ENCODE data around the gene CCDC69.
A peak's percentile ranks its signal among the peaks of the same experiment; 100 is the strongest.
"Not testable (repeated sequence)": the region's sequence is repeated elsewhere in the genome, so short reads cannot be mapped to it uniquely, and the experiment has no call there.

The CCDC69 gene

DNA sequence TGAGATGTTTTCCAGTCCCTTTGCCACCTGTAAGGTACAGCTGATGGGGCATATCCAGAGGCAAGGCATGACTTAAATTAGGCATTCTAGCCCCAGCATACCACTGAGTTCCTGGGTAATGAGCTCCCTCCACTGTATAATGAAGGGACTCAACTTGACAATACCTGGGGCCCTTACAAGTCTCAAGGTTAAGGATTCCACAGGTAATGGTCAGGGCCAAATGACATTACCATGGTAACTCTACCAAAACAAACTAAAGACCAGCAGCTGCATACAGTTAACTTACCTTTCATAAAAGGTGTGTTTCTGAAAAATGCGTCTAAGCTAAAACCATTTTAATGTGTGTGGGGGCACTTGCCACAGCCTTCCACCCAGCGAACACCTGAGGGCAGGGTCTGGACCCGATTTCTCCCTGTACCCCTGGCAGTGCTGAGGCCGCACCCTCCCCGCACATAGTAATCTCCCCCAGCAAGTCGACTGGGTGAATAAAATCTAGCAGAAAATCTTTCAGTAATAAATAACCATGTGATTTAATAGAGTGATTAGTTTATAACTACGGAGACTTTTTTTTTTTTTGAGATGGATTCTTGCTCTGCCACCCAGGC is 24.2 kb downstream of the CCDC69 start:
- no peak for DNase-seq (ENCODE audit: low read depth, low spot score)
- H3K27ac ChIP-seq: no peak overlapping the region

DNA sequence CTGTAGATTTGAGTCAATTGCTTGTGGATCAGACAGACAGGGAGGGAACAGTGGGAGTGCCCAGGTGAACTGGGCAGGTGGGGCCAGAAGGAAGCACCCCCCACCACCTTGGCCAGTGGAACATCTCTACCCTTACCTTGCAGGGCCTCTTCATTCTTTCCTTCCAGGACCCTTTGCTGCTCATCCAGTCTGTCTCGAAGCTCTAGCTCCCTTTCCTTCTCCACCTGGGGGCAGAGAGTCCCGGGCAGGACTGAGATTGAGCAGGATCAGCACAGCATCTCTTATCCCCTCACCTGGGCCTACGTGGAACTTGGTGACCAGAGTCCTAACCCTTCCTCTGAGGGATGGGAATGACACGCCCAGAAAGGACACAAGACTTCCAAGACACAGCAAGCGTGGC is 25.0 kb downstream of the CCDC69 start:
- H3K27ac ChIP-seq: no peak overlapping the region
- DNase-seq (ENCODE audit: low read depth, low spot score): no peak

DNA sequence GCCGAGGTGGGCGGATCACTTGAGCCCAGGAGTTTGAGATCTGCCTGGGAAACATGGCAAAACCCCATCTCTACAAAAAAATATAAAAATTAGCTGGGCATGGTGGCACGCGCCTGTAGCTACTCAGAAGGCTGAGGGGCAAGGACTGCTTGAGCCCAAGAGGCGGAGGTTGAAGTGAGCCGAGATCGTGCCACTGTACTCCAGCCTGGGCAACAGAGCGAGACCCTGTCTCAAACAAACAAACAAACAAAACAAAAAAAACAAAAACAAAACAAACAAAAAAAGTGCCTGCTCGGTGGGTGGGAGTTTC is 26.6 kb downstream of the CCDC69 start:
- DNase-seq (ENCODE audit: low read depth, low spot score); H3K27ac ChIP-seq: not testable (repeated sequence)

DNA sequence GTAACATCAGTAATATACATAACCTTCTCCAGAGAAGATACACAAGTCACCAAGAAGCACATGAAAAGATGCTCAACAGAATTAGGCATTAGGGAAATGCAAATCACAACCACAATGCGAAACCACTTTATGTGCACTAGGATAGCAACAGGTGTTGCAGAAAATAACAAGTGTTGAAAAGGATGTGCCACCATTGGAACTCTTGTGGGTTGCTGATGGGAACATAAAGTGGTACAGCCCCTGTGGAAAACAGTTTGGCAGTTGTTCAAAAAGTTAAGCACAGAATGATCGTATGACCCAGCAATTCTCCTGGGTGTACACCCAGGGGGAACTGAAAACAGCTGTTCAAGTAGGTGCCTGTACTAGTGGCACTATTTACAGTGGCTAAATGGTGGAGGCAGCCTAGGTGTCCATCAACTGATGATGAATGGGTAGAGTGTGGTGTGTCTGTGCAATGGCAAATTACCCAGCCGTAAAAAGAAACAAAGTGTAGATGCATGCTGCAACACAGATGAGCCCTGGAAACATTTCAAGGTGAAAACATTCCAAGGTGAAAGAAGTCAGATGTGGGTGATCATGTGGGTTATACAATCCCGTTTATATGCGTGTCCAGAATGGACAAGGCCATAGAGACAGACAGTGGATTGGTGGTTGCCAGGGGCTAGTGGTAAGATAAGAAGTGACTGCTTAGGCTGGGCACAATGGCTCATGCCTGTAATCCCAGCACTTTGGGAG is 27.2 kb downstream of the CCDC69 start:
- DNase-seq (ENCODE audit: low read depth, low spot score): no peak
- no peak overlapping the region for H3K27ac ChIP-seq

DNA sequence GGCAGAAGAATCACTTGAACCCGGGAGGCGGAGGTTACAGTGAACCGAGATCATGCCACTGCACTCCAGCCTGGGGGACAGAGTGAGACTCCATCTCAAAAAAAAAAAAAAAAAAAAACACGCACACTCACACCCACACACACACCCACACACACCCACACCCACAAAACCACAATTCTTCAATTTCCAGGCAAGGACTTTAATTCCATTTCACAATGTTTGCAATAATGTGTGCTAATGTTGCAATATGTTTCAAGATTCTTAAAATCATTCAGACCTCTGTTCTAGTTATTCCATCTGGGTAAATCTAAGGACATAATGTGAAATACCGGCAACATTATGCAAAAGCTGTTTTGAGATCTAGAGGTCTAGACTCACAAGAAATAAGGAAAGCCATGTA is 28.3 kb downstream of the CCDC69 start:
- no peak for DNase-seq (ENCODE audit: low read depth, low spot score)
- no peak overlapping the region for H3K27ac ChIP-seq

DNA sequence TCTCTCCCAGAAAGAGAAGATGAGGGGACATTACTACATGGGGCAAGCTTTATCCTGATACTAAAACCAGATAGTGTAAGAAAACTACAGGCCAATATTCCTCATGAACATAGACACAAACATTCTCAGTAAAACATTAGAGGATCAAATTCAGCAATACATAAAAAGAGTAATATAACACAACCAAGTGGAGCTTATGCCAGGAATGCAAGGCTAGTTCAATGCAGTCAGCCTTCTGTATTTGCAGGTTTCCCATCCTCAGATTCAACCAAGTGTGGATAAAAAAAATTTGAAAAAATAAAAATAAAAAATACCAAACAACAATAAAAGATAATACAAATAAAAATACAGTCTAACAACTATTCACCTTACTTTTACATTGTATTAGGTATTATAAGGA is 31.3 kb downstream of the CCDC69 start:
- DNase-seq (ENCODE audit: low read depth, low spot score): no peak
- H3K27ac ChIP-seq: no peak overlapping the region

DNA sequence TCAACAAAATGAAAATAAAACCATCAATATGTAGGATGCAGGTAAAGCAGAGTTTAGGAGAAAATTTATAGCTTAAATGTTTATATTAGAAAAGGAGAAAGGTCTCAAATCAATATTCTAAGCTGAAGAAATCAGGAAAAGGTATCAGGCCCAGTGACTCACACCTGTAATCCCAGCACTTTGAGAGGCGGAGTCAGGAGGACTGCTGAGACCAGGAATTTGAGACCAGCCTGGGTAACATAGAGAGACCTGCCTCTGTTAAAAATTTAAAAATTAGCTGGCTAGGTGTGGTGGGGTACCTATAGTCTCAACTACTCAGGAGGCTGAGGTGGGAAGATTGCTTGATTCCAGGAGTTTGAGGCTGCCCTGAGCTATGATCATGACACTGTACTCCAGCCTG is 32.2 kb downstream of the CCDC69 start:
- no peak for DNase-seq (ENCODE audit: low read depth, low spot score)
- H3K27ac ChIP-seq: no peak overlapping the region

DNA sequence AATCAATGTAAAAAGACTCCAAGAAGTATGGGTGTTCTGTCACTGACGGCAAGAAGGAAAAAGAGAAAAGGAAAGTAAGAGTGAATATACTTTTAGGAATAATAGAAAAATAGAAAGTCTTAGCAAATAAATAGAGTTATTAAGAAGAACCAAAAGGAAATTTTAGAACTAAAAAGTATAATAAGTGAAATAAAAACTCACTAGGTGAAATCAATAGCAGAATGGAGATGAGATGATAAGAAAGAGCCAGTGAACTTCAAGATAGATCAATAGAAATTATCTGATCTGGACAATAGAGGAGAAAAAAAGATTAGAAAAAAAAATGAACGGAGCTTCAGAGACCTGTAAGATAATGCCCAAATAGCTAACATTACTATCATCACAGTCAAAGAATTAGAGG is 34.7 kb downstream of the CCDC69 start:
- no peak overlapping the region for H3K27ac ChIP-seq
- DNase-seq (ENCODE audit: low read depth, low spot score): no peak

DNA sequence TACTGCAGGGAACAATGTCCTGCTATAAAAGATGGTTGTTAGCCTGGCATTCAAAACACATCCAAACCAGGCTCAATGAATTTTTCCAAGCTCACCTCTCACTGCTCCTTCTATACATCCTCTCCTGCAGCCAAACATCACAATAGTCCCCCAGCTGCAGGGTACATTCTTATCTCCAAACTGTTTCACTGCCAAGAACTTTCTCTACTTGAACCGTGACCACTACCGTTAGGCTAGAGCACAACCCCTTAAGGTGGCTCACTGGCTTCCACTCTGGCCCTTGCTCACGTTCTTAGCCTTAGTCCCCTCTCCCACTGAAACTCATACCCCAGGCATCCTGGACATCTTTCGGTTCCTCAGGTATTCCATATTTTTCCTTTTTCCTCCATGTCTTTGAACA is 37.4 kb downstream of the CCDC69 start:
- no peak for DNase-seq (ENCODE audit: low read depth, low spot score)
- H3K27ac ChIP-seq: no peak overlapping the region

DNA sequence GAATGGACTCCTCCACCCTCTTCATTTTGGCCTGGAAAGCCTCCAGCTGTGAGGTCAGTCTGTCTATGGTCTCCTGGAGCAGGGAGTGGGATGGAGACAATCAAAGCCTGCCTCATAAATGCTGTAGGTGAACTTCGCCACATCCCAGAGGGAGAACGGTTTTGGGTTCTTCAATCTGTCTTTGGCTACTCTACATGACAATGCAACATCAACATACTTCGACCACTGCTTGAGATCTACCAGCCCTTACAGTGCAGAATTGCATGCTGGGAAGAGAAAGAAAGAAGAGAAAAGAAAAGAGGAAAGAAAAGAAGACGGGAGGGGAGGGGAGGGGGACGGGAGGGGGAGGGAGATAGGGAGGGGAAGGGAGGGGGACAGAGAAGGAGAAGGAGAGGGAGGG is 37.8 kb downstream of the CCDC69 start:
- H3K27ac ChIP-seq: no peak overlapping the region
- no peak for DNase-seq (ENCODE audit: low read depth, low spot score)

DNA sequence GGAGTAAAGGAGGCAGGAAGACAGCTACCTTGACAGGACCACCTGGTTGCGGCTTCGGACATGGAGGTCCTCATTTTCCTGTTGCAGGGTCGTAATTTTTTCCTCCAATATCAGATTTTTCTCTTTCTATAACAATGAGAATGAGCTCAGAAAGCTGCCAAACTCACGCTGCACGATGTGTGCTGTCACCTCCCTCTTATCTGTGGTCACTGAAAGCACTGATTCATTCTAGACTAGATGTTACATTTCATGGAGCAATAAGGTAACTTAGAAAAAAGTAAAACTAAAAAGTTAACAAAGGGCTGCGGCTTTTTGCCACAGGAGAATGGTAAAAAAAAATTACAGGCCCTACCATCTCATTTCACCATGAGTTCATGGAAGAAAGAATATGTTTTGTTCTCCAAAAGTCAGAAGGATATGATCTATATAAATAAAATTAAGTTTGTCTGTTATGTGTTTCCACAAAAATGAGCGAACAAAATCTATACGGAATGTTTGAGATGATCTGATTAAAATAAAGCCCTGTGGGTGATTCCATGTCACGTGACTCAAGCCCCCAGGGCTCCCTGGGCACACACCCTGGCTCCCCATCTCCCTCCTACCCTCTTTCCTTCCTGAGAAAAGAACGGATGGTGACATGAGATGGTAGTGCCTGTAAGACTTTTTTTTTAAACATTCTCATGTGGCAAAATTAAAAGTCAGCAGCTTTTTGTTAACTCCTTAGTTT is 39.4 kb downstream of the CCDC69 start:
- H3K27ac ChIP-seq: peak overlapping the region; percentile 32
- DNase-seq (ENCODE audit: low read depth, low spot score): no peak

DNA sequence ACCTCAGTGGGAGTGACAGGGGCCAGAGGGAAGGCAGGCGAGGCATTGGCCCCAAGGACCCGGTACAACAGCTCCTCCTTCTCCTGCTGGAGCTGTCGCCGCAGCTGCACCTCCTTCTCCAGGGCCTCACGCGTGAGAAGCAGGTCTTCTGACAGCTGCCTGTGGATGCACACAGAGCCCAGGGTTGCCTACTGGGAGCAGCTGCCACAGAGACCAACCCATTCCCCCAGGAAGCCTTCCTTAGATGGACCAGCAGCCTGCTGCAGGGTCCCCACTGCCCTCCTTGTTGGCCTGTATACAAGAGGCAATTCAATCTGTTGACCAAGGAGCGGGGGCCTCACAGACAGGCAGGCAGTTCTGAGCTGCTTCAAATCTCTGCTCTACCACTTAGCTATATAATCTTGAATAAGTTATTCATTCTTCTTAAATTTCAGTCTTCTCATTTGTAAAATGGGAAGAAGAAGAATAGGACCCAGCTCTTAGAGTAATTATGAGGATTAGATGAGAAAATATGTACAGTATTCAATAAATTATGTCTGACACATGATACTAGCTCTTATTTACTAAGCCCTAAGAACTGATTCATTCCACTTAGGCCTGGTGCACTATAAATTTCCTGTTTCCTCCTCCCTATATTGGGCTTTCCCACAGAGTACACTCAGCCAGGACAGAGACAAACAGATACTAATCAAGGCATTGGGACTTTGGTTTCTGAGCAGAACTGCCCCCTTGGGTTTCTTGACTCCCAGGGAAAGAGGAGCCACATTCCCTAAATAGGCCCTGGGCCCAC is 40.2 kb downstream of the CCDC69 start:
- peak; percentile 65 for DNase-seq (ENCODE audit: low read depth, low spot score)
- peak overlapping the region; percentile 32 for H3K27ac ChIP-seq

DNA sequence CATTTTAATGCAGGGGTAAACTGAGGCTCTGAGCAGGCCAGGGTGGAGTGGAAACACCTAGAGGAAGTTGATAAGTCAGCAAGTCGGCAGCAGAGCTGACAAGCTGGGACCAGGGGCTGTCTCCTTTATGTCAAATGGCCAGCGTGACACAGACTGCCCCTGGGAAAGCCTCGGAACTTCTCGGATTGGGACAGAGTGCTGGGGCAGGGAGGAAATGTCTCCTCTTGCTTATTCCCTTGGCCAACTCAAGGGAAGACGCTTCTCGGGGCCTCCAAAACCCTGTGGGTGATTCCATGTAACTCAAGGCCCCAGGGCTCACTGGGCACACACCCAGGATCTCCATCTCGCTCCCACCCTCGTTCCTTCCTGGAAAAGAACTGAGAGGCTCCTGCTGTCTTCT is 40.9 kb downstream of the CCDC69 start:
- no peak for DNase-seq (ENCODE audit: low read depth, low spot score)
- no peak overlapping the region for H3K27ac ChIP-seq

DNA sequence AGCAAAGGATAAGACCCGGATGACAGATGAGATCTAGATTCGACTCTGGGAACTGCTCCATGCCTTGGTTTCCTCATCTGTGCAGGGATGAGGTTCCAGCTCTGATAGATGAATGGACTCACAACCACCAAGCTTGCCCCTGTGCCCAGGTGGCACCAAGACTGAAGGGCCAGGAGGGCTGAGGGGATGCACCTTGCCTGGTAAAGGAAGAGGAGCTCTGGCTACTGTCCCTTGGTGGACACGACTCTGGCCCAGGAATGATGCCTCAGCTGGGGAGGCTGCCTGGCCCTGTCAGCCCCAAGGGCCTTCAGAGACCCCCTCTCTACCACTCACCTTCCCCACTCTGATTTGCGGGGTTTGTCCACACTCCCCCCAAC is 41.4 kb downstream of the CCDC69 start:
- H3K27ac ChIP-seq: no peak overlapping the region
- no peak for DNase-seq (ENCODE audit: low read depth, low spot score)

DNA sequence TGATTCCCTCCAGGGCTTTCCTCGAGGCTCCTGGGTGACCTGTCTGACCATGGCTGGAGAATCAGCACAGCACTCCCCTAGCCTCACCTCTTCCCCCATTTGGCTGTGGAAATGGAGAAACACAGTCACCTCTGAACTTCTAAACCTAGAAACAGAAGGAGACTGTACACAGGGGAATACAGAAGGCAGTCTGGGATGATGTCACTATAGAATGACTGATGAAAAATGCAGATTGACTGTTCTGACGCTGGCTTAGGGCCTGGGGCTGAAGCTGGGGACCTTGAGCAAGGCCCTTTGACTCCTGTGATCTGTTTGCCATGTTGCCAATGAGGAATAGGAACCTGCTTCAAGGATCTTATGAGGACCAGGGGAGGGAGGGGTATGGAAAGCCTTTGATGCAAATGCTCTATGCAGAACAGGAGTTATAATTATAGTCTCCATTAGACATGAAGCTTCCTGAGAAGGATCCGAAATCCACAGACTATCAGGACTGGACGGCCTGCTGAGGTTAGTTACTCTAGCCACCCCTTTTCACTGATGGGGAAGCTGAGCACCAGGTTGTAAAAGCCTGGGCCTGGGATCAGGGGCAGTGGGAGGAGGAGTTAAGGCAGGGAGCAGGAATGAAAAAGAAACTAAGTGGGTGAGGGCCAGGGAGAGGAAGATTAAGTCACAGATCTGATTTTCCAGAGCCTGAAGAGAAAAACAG is 41.9 kb downstream of the CCDC69 start:
- no peak overlapping the region for H3K27ac ChIP-seq
- no peak for DNase-seq (ENCODE audit: low read depth, low spot score)

DNA sequence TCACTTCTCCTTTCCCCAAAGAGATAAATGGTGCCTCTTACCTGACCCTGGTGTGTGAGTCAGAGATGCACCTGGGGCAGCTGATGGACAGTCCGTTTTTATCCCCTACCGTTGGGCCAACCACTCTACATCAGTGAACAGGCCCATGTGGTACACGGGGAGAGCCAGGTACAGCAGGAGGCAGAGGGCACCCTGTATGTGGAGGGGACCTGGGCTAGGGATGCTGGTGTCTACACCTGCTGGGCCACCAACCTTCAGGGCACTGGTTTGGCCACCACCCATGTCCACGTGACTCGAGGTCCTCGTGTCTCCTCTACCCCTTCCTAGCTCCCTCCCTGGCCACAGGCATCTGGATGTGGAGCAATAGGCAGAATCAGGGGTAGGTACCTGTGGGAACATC is 43.6 kb downstream of the CCDC69 start:
- H3K27ac ChIP-seq: no peak overlapping the region
- DNase-seq (ENCODE audit: low read depth, low spot score): no peak

DNA sequence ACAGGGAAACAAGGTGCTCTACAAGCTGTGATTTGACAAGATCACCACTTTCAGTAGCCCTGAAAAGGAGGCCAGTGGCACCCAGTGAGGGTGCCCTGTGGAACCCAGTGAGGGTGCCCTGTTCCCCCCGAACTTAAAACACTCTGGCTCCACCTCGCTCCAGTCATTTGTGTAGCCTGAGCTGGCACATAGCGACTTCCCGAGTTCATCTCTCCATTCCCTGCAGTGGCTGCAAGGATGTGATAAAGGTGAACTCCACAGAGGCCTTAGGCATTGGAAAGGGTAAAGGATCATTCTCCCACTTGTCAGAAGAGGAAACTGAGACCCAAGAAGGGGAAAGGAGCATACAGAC is 44.4 kb downstream of the CCDC69 start:
- no peak for DNase-seq (ENCODE audit: low read depth, low spot score)
- no peak overlapping the region for H3K27ac ChIP-seq

DNA sequence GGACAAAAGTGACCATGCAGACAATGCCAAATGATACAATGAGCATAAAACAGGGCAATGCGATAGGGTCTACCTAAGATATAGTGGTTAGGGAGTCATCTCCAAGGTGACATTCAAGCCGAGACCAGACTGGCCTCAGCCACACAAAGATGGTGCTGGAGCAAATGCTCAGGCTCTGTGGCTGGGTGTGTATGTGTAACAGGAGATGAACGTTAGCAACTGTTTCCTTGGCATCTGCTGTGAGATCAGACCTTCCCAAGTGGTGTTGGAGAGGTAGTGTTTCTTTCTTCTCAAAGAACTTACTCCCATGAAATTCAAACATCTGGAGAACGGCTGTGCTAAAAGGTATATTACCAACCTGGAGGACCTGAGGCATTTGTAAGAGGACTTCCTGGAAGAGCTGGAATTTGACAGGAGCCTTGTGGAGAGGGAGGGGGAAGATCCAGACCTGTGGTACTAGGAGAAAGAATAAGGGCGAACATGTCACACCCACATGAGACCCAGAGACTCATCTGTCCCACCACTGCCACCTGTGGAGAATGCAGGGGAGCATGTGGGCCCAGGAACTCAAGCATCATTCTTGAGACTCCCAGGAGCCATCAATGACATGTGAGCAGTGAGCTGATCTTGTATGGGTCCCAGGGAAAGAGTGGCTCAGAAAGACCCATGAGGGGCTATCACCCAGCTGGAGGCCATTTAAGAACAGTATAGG is 45.0 kb downstream of the CCDC69 start:
- no peak overlapping the region for H3K27ac ChIP-seq
- DNase-seq (ENCODE audit: low read depth, low spot score): no peak

DNA sequence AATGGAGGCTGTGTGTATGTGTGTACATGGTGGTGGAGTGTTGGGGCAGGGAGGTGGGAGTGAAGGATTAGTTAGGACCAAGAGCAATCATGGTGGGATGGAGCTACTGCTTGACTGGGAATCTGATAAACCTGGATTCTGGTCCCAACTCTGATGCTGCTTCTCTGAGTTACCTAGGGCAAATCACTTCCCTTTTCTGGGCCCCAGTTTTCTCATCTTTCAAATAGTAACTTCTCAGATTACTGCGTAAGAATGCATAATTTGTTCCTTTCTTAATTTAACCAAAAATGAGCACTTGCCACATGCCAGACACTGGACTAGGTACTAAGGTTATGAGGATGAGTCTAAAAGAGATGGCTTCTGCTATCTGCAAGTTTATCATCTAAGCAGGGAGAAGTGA is 45.5 kb downstream of the CCDC69 start:
- no peak for DNase-seq (ENCODE audit: low read depth, low spot score)
- no peak overlapping the region for H3K27ac ChIP-seq

DNA sequence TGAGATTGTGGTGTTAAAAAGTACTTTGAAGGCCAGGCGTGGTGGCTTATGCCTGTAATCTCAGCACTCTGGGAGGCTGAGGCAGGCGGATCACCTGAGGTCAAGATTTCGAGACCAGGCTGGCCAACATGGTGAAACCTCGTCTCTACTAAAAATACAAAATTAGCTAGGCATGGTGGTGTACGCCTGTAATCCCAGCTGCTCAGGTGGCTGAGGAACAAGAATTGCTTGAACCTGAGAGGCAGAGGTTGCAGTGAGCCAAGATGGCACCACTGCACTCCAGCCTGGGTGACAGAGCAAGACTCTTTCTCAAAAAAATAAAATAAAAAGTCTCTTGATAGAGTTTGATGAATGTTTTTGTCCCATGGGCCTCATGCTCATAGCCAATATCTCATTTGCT is 47.6 kb downstream of the CCDC69 start:
- not testable (repeated sequence) for DNase-seq (ENCODE audit: low read depth, low spot score); H3K27ac ChIP-seq

Data from epithelial cell of prostate (primary cell).